MM.1S (cell line): ENCODE data around the gene GNAL.

ENCODE experiments used
- DNase-seq: peaks from one replicate; pipeline ENCODE4 v3.0.0-alpha.2; 2015
- H2AFZ ChIP-seq: fragments of 300-600 bp; sonication (generic); 2 replicates; pipeline ENCODE4 v1.6.0; 2016; ENCODE audit warnings: antibody characterized with exemption, low read length
- H3F3A ChIP-seq: fragments of 300-600 bp; sonication (generic); 2 replicates; pipeline ENCODE4 v1.6.1; 2016; ENCODE audit warnings: mild to moderate bottlenecking, antibody characterized with exemption, low read length, moderate library complexity, mixed read lengths; ENCODE audit not compliant: insufficient read depth
- H3K27ac ChIP-seq: fragments of 300-600 bp; sonication (generic); 2 replicates; pipeline ENCODE4 v1.5.1; 2016; ENCODE audit warnings: mild to moderate bottlenecking, low read length
- H3K27me3 ChIP-seq: fragments of 300-600 bp; sonication (generic); replicated peaks from 2 replicates; pipeline ENCODE4 v1.6.0; 2016; ENCODE audit warnings: low read length; ENCODE audit not compliant: insufficient read depth
- H3K36me3 ChIP-seq: fragments of 300-600 bp; sonication (generic); replicated peaks from 2 replicates; pipeline ENCODE4 v1.6.1; 2016; ENCODE audit warnings: mild to moderate bottlenecking, low read length, mixed read lengths; ENCODE audit not compliant: insufficient read depth
- H3K4me1 ChIP-seq: fragments of 300-600 bp; sonication (generic); 2 replicates; pipeline ENCODE4 v1.6.1; 2016; ENCODE audit warnings: low read length, mixed read lengths
- H3K4me2 ChIP-seq: fragments of 300-600 bp; sonication (generic); 2 replicates; pipeline ENCODE4 v1.6.0; 2016; ENCODE audit warnings: low read depth, low read length
- H3K4me3 ChIP-seq: fragments of 300-600 bp; sonication (generic); 2 replicates; pipeline ENCODE4 v1.5.1; 2016; ENCODE audit warnings: low read length, mixed read lengths
- H3K79me2 ChIP-seq: fragments of 300-600 bp; sonication (generic); 2 replicates; pipeline ENCODE4 v1.6.1; 2016; ENCODE audit warnings: mixed run types, low read length, mixed read lengths
- H3K9ac ChIP-seq: fragments of 300-600 bp; sonication (generic); 2 replicates; pipeline ENCODE4 v1.6.1; 2016; ENCODE audit warnings: low read length, mixed read lengths
- H3K9me2 ChIP-seq: fragments of 300-600 bp; sonication (generic); replicated peaks from 2 replicates; pipeline ENCODE4 v1.6.1; 2016; ENCODE audit warnings: mild to moderate bottlenecking, low read length, mixed read lengths; ENCODE audit not compliant: insufficient read depth
- H3K9me3 ChIP-seq: fragments of 300-600 bp; sonication (generic); replicated peaks from 2 replicates; pipeline ENCODE4 v1.6.1; 2016; ENCODE audit warnings: mild to moderate bottlenecking, low read length, mixed read lengths; ENCODE audit not compliant: insufficient read depth
- H4K20me1 ChIP-seq: fragments of 300-600 bp; sonication (generic); 2 replicates; pipeline ENCODE4 v1.6.1; 2016; ENCODE audit warnings: mild to moderate bottlenecking, low read length, moderate library complexity, mixed read lengths; ENCODE audit not compliant: insufficient read depth
- EZH2 ChIP-seq: fragments of 300-600 bp; sonication (generic); optimal IDR thresholded peaks from 2 replicates; pipeline ENCODE3; 2017; ENCODE audit warnings: low read depth, mild to moderate bottlenecking, antibody characterized with exemption, low read length, mixed read lengths
- EZH2phosphoT487 ChIP-seq: fragments of 300-600 bp; sonication (generic); IDR thresholded peaks from 2 replicates; pipeline ENCODE4 v1.6.1; 2018; ENCODE audit warnings: antibody characterized with exemption, low read length
- TF ChIP-seq, protein P1 (sequence below): fragments of 300-600 bp; sonication (generic); IDR thresholded peaks from 2 replicates; pipeline ENCODE4 v1.5.1; 2016; ENCODE audit warnings: antibody characterized with exemption, low read length, mixed read lengths

The GNAL gene

DNA sequence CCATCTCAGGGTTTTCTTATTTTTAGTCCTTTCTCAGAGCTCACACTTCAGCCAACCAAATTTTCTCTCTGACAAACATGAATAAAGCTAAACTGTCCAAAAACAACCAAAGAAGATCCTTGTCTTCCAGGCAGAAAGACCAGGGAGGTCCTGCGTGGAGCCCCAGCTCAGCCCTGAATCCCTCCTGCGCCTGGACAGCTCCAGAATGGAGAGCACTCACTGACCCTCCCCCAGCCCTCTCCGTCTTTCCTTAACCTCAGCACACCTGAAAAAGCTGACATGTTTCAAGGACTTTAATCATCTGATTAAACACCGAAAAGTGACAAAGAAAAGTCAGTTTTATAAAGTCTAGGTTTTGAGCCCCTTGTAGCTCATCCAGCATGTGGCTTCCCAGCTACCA lies 22.9 kb upstream of the GNAL start:
- no peaks in the 10 kb centered on the region for H3K36me3 ChIP-seq
- no peaks in the 10 kb centered on the region for H4K20me1 ChIP-seq
- H3K4me1 ChIP-seq = peaks cover 8% of the 10 kb centered on the region; the same call in 1 of the 2 replicates
- no peak overlapping the region for H2AFZ ChIP-seq
- no peak overlapping the region for H3K27ac ChIP-seq
- H3K4me2 ChIP-seq = no peak overlapping the region
- H3F3A ChIP-seq = no peaks in the 10 kb centered on the region
- TF ChIP-seq EZH2phosphoT487 (no peak), EZH2 (no peak)
- TF ChIP-seq, protein P1, sequence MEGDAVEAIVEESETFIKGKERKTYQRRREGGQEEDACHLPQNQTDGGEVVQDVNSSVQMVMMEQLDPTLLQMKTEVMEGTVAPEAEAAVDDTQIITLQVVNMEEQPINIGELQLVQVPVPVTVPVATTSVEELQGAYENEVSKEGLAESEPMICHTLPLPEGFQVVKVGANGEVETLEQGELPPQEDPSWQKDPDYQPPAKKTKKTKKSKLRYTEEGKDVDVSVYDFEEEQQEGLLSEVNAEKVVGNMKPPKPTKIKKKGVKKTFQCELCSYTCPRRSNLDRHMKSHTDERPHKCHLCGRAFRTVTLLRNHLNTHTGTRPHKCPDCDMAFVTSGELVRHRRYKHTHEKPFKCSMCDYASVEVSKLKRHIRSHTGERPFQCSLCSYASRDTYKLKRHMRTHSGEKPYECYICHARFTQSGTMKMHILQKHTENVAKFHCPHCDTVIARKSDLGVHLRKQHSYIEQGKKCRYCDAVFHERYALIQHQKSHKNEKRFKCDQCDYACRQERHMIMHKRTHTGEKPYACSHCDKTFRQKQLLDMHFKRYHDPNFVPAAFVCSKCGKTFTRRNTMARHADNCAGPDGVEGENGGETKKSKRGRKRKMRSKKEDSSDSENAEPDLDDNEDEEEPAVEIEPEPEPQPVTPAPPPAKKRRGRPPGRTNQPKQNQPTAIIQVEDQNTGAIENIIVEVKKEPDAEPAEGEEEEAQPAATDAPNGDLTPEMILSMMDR = no peak
- no peak for DNase-seq
- H3K79me2 ChIP-seq = no peaks in the 10 kb centered on the region
- H3K27me3 ChIP-seq = no peaks in the 10 kb centered on the region
- H3K4me3 ChIP-seq = no peak overlapping the region
- H3K9ac ChIP-seq = no peak overlapping the region
- no peaks in the 10 kb centered on the region for H3K9me2 ChIP-seq
- H3K9me3 ChIP-seq = no peaks in the 10 kb centered on the region

DNA sequence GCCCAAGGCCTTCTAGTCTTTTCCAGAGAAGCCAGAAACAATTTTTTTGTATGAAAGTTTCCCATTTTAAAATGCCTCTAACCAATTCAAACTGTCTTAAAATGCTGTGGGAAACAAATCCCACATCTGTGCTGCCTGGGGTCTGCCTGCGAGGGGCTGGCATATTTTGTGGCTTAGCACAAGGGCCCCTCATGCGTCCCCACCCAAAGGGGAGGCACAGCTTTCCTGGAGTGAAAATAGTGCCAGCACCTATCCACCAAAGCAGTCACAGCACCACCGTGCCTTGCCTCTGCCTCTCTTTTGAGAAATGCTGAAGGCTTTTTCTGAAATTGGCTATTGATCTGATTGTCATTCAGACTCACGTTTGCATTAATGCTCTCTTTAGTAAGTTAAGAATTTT lies 22.2 kb upstream of the GNAL start:
- Histone ChIP-seq H2AFZ (no peak overlapping the region), H3K36me3 (no peaks in the 10 kb centered on the region), H4K20me1 (no peaks in the 10 kb centered on the region), H3K27ac (no peak overlapping the region), H3F3A (no peaks in the 10 kb centered on the region), H3K27me3 (no peaks in the 10 kb centered on the region), H3K4me3 (no peak overlapping the region), H3K9me2 (no peaks in the 10 kb centered on the region), H3K4me2 (no peak overlapping the region), H3K9me3 (no peaks in the 10 kb centered on the region), H3K4me1 (peaks cover 8% of the 10 kb centered on the region; the same call in 1 of the 2 replicates), H3K79me2 (no peaks in the 10 kb centered on the region), H3K9ac (no peak overlapping the region)
- TF ChIP-seq EZH2 = no peak
- DNase-seq = no peak

DNA sequence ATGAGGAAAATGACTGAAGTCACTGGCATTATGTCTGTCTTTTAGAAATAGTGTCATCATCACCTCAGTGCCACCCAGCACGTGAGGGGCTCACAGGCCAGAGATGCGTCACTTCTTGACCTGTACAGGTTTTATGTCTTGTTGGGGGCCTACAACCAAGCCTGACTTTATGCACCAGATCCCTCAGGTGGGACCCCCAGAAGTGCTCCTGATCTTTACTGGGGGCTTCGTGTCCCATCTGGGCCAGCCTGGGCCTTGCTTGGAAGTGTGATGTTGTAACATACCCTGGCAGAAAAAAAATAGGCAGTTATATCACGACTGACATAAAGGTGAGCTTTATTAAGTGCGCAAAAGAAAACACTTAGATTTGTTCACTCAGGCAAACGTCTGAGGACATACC lies 21.5 kb upstream of the GNAL start:
- Histone ChIP-seq H3K27me3 (no peaks in the 10 kb centered on the region), H3K9me2 (no peaks in the 10 kb centered on the region), H3K79me2 (no peaks in the 10 kb centered on the region), H3K9me3 (no peaks in the 10 kb centered on the region), H4K20me1 (no peaks in the 10 kb centered on the region), H2AFZ (no peak overlapping the region), H3K27ac (no peak overlapping the region), H3K4me3 (no peak overlapping the region), H3K4me1 (peaks cover 8% of the 10 kb centered on the region; the same call in 1 of the 2 replicates), H3K4me2 (no peak overlapping the region), H3K9ac (no peak overlapping the region), H3F3A (no peaks in the 10 kb centered on the region), H3K36me3 (no peaks in the 10 kb centered on the region)
- no peak for DNase-seq
- TF ChIP-seq, protein P1 = no peak
- TF ChIP-seq EZH2phosphoT487 (no peak), EZH2 (no peak)

DNA sequence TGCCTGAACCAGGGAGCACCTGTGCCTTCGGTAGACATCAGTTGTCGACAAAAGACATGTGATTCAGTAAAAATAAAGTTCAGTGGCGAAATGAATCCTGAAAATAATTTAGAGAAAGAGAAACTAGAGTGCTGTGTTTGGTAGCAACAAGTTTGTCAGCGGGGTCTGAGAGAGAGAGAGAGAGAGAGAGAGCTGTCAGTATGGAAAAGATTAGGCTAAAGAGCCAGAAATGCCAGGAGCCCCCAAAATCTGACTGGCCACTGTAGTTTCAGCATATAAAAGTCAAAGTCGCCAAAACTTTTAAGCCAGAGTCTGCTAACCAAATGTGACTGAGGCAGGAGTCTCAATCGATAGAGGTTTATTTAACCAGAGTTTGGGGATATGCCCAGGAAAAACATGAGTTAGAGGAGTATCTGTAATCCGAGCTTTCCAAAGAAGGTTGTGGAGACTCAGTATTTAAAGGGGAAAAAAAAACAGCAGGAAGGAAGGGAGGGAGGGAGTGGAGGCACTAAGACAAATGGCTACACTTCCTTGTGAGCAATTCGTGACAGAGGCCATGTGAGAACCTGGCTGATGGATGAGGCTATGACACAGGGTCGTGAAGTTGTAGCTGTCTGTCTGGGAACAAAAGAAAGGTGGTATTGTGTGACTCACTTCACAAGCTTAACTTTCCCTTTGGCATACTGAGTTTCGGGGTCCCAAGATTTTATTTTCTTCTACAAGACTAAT lies 20.5 kb upstream of the GNAL start:
- H3K36me3 ChIP-seq = no peaks in the 10 kb centered on the region
- no peak for DNase-seq
- no peak overlapping the region for H2AFZ ChIP-seq
- no peak overlapping the region for H3K4me3 ChIP-seq
- TF ChIP-seq EZH2phosphoT487 (no peak), EZH2 (no peak)
- TF ChIP-seq, protein P1 = no peak
- H3K9me2 ChIP-seq = no peaks in the 10 kb centered on the region
- no peaks in the 10 kb centered on the region for H3K9me3 ChIP-seq
- no peaks in the 10 kb centered on the region for H3F3A ChIP-seq
- H4K20me1 ChIP-seq = no peaks in the 10 kb centered on the region
- no peak overlapping the region for H3K9ac ChIP-seq
- no peak overlapping the region for H3K4me2 ChIP-seq
- H3K4me1 ChIP-seq = no peaks in the 10 kb centered on the region
- no peaks in the 10 kb centered on the region for H3K79me2 ChIP-seq
- H3K27ac ChIP-seq = no peak overlapping the region
- no peaks in the 10 kb centered on the region for H3K27me3 ChIP-seq
